K562 (cell line): ENCODE data around the gene KIF20B. TPM values are rescaled to one million over a fixed set of nuclear protein-coding genes. Genes with fewer than 3 reads are reported as not detected.

Experiments
- ATAC-seq: fragments of 200-7000 bp; cut with Tn5 transposase; 3 replicates; pipeline ENCODE4 v1.9.1; 2020; ENCODE audit warnings: moderate library complexity
- BruUV-seq: library from RNA; stranded (reverse); fragments of 400-500 nt; replicated peaks from 2 replicates; lab custom pipeline; 2021; lab: Mats Ljungman, UMichigan
- CTCF ChIA-PET: fragments of 300-600 bp; formaldehyde crosslinking; extraction: SDS; loops from one replicate; lab custom pipeline; 2021; ENCODE audit warnings: low intra/inter-chr PET ratio; lab: Yijun Ruan, JAX
- POLR2A ChIA-PET: fragments of 300-600, 350-650 bp; sonication (Branson Sonifier 250); formaldehyde crosslinking; extraction: SDS; loops from one replicate; lab custom pipeline; 2021; ENCODE audit warnings: antibody characterized with exemption, inconsistent platforms; lab: Yijun Ruan, JAX
- DNase-seq, 4 experiments: peaks; one replicate each; pipeline versions ENCODE4 v3.0.0 to v3.0.0-alpha.2; 2011 to 2018; ENCODE audit warnings: low spot score in 3 of 4, mixed read lengths in 3 of 4; ENCODE audit errors: extremely low read depth in 1 of 4
- FAIRE-seq: peaks from 2 replicates; lab custom pipeline; 2011; peaks lifted over from hg19 to GRCh38; lab: Jason Lieb, UNC
- H2AFZ ChIP-seq: 2 replicates; pipeline ENCODE4 v1.6.0; 2011; ENCODE audit warnings: low read depth, low read length, control low read depth, inconsistent platforms
- H3K27ac ChIP-seq: fragments of 200-600 bp; 3 replicates; pipeline ENCODE4 v1.8.0; 2011; ENCODE audit warnings: low read depth, mild to moderate bottlenecking, control low read depth, inconsistent platforms, low read length, moderate library complexity, mixed read lengths; ENCODE audit errors: extremely low read depth
- H3K27me3 ChIP-seq, 2 experiments: fragments of 300-600 bp in 1 of 2; 2 replicates in 1 of 2; 3 replicates in 1 of 2; pipeline versions ENCODE4 v1.6.0 to v1.8.0; 2011; ENCODE audit warnings: inconsistent platforms in 2 of 2, low read length in 2 of 2, mild to moderate bottlenecking in 1 of 2, mixed read lengths in 1 of 2, moderate library complexity in 1 of 2; ENCODE audit not compliant: control insufficient read depth in 2 of 2, insufficient read depth in 2 of 2
- H3K36me3 ChIP-seq: fragments of 300-600 bp; 3 replicates; pipeline ENCODE4 v1.8.0; 2011; ENCODE audit warnings: mild to moderate bottlenecking, low read length, inconsistent platforms; ENCODE audit not compliant: control insufficient read depth, insufficient read depth
- H3K4me1 ChIP-seq, 2 experiments: fragments of 200-600 bp in 1 of 2; replicated peaks in 1 of 2; 2 replicates in 1 of 2; 3 replicates in 1 of 2; pipeline versions ENCODE4 v1.5.1 to v1.8.0; 2011; ENCODE audit warnings: inconsistent platforms in 2 of 2, low read length in 2 of 2, mild to moderate bottlenecking in 1 of 2, mixed read lengths in 1 of 2, moderate library complexity in 1 of 2; ENCODE audit not compliant: control insufficient read depth in 2 of 2, insufficient read depth in 2 of 2
- H3K4me2 ChIP-seq: 2 replicates; pipeline ENCODE4 v1.6.1; 2011; ENCODE audit warnings: low read length, control low read depth, inconsistent platforms, mixed read lengths; ENCODE audit not compliant: insufficient read depth
- H3K4me3 ChIP-seq: fragments of 200-600 bp; sonication (generic), shearing (Covaris generic); 2 replicates; pipeline ENCODE4 v1.5.1; 2016; ENCODE audit warnings: control low read depth, inconsistent platforms
- H3K79me2 ChIP-seq: fragments of 200-600 bp; 3 replicates; pipeline ENCODE4 v1.8.0; 2011; ENCODE audit warnings: low read length, inconsistent platforms; ENCODE audit not compliant: control insufficient read depth, insufficient read depth
- H3K9ac ChIP-seq, 2 experiments: 2 replicates each; pipeline versions ENCODE4 v1.6.0 to v1.6.1; 2011; ENCODE audit warnings: low read depth in 2 of 2, low read length in 2 of 2, control low read depth in 1 of 2, inconsistent platforms in 1 of 2, mild to moderate bottlenecking in 1 of 2, mixed read lengths in 1 of 2; ENCODE audit not compliant: insufficient read depth in 1 of 2
- H3K9me1 ChIP-seq: one replicate; pipeline ENCODE4 v1.6.0; 2011; ENCODE audit warnings: inconsistent platforms, mild to moderate bottlenecking, low read length, moderate library complexity; ENCODE audit not compliant: control insufficient read depth, insufficient read depth
- H3K9me3 ChIP-seq: replicated peaks from 2 replicates; pipeline ENCODE4 v1.5.1; 2011; ENCODE audit warnings: low read depth, low read length, inconsistent platforms; ENCODE audit not compliant: control insufficient read depth, insufficient read depth
- H4K20me1 ChIP-seq: replicated peaks from 2 replicates; pipeline ENCODE4 v1.6.1; 2011; ENCODE audit warnings: low read length, inconsistent platforms, mixed read lengths; ENCODE audit not compliant: control insufficient read depth, insufficient read depth
- ELF4 ChIP-seq: fragments of 450-650 bp; formaldehyde crosslinking; IDR thresholded peaks from 2 replicates; pipeline ENCODE4 v1.4.0; 2022; ENCODE audit warnings: missing genetic modification characterization
- FIP1L1 ChIP-seq: fragments of 200-400 bp; formaldehyde crosslinking; IDR thresholded peaks from 2 replicates; pipeline ENCODE4 v1.6.1; 2018; ENCODE audit warnings: mild to moderate bottlenecking, low read depth, low read length; ENCODE audit not compliant: poor library complexity, severe bottlenecking
- JUNB ChIP-seq: fragments of 450-650 bp; formaldehyde crosslinking; conservative IDR thresholded peaks from 2 replicates; pipeline ENCODE4 v1.4.0; 2020; ENCODE audit warnings: mild to moderate bottlenecking
- MEIS2 ChIP-seq: fragments of 450-650 bp; IDR thresholded peaks from 2 replicates; pipeline ENCODE4 v1.6.1; 2014; ENCODE audit warnings: mild to moderate bottlenecking; ENCODE audit not compliant: partially characterized antibody
- RUNX1 ChIP-seq: sonication (generic); IDR thresholded peaks from 2 replicates; pipeline ENCODE4 v1.6.1; 2016; ENCODE audit warnings: antibody characterized with exemption, low read depth
- TRIM28 ChIP-seq: fragments of 450-650 bp; IDR thresholded peaks from 2 replicates; pipeline ENCODE4 v1.6.1; 2017
- WGBS: fragments of 100-300 bp; shearing (Covaris generic); methylation state at CpG from one replicate; pipeline ENCODE4 v1.1.6; 2016; ENCODE audit warnings: low coverage, mixed read lengths; ENCODE audit not compliant: insufficient coverage; ENCODE audit errors: missing lambda C conversion rate; 5-methylcytosine and 5-hydroxymethylcytosine counted together
- in situ Hi-C: fragments of 300-500 bp; cut with MboI; formaldehyde crosslinking; loops from 4 replicates; pipeline ENCODE4 v1.15.0; 2018; ENCODE audit warnings: inconsistent platforms, mixed read lengths
- intact Hi-C: fragments of 100-400 bp; cut with micrococcal nuclease; formaldehyde crosslinking; loops from 2 replicates; pipeline ENCODE4 v1.14.2; 2022
- polyA plus RNA-seq, 8 experiments: library from polyadenylated mRNA; depleted of rRNA in 4 of 8; stranded (reverse) in 5 of 8; unstranded in 3 of 8; fragments of >200 nt; fragmentation: Nextera tagmentation in 2 of 8; fragmentation: Illumina TruSeq in 1 of 8; extraction: Ambion mirVana in 2 of 8; extraction: Trizol in 1 of 8; gene quantifications; 2 replicates each; pipeline versions ENCODE4 v1.2.1 to v1.2.3, GENCODE V29; 2011 to 2014; ENCODE audit warnings: inconsistent platforms in 1 of 8, missing spikeins in 1 of 8
- total RNA-seq, 7 experiments: library from RNA; depleted of rRNA in 6 of 7; stranded (reverse); fragments of >200 nt in 6 of 7; fragmentation: Illumina TruSeq in 2 of 7; extraction: Trizol in 2 of 7; gene quantifications; 2 replicates each; pipeline versions ENCODE4 v1.2.1 to v1.2.3, GENCODE V29; 2011 to 2021; ENCODE audit warnings: low replicate concordance in 1 of 7
- TF ChIP-seq, protein P1 (sequence below), 2 experiments: IDR thresholded peaks in 1 of 2; conservative IDR thresholded peaks in 1 of 2; 2 replicates each; pipeline ENCODE4 v1.6.1; 2016; ENCODE audit warnings: low read depth in 2 of 2, mild to moderate bottlenecking in 1 of 2, missing compliant biosample characterization in 1 of 2, missing genetic modification characterization in 1 of 2, moderate library complexity in 1 of 2
- TF ChIP-seq, protein P2 (sequence below): fragments of 450-650 bp; formaldehyde crosslinking; IDR thresholded peaks from 2 replicates; pipeline ENCODE4 v1.4.0; 2022; ENCODE audit warnings: missing genetic modification characterization
- TF ChIP-seq, protein P3 (sequence below): fragments of 250-450 bp; sonication (Bioruptor Pico); IDR thresholded peaks from 2 replicates; pipeline ENCODE4 v1.6.1; 2021; ENCODE audit warnings: mild to moderate bottlenecking
- TF ChIP-seq, protein P4 (sequence below): fragments of 450-650 bp; IDR thresholded peaks from 2 replicates; pipeline ENCODE4 v1.6.1; 2016

The KIF20B gene
- total and polyA plus RNA-seq, 9 of the 15 experiments (the other 6 are each of a cell fraction or from before 2014, with no cell fraction given) = 18.6 to 56.5 (median 32.9) TPM

DNA sequence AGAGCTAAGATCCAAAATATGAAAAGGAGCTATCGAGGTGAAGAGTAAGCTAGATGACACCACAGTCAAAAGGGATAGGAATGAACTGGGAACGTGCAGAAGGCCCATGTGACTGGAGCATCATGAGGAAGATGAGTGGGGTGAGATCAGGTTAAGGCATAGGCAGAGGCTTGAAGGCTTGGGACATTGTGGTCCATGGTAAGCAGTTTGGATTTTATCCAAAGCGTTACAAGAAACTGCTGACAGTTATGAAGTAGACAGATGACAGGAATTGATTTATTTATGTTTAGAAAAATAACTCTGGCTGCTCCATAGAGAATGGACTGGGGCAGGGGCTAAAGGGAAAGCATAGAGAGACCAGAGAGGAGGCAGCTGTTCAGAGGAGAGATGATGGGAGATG lies 38.2 kb upstream of the KIF20B start:
- H3K27me3 ChIP-seq = no peaks in the 10 kb centered on the region
- no TSS peak for BruUV-seq
- ATAC-seq (no peak), DNase-seq (no peak), FAIRE-seq (no peak)
- H2AFZ ChIP-seq = no peak overlapping the region
- H3K36me3 ChIP-seq = no peaks in the 10 kb centered on the region
- WGBS = 3% methylated on average over 3 of the region's 3 CpGs
- no peaks in the 10 kb centered on the region for H3K9me1 ChIP-seq
- H3K9me3 ChIP-seq = no peaks in the 10 kb centered on the region
- TF ChIP-seq, protein P1, sequence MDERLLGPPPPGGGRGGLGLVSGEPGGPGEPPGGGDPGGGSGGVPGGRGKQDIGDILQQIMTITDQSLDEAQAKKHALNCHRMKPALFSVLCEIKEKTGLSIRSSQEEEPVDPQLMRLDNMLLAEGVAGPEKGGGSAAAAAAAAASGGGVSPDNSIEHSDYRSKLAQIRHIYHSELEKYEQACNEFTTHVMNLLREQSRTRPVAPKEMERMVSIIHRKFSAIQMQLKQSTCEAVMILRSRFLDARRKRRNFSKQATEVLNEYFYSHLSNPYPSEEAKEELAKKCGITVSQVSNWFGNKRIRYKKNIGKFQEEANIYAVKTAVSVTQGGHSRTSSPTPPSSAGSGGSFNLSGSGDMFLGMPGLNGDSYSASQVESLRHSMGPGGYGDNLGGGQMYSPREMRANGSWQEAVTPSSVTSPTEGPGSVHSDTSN (CRISPR knock-in tag; IDR thresholded peaks at IDR 0.05; ENCODE audit: low read depth) = no peak
- TF ChIP-seq, protein P1 (tag; conservative IDR thresholded peaks at IDR 0.05; ENCODE audit: low read depth) = peak; percentile 95
- TF ChIP-seq MEIS2 = peak; percentile 81
- TF ChIP-seq, protein P2, sequence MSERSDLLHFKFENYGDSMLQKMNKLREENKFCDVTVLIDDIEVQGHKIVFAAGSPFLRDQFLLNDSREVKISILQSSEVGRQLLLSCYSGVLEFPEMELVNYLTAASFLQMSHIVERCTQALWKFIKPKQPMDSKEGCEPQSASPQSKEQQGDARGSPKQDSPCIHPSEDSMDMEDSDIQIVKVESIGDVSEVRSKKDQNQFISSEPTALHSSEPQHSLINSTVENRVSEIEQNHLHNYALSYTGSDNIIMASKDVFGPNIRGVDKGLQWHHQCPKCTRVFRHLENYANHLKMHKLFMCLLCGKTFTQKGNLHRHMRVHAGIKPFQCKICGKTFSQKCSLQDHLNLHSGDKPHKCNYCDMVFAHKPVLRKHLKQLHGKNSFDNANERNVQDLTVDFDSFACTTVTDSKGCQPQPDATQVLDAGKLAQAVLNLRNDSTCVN (CRISPR knock-in tag) = no peak
- no peak for TF ChIP-seq RUNX1
- no peak for TF ChIP-seq FIP1L1
- TF ChIP-seq TRIM28 = no peak
- TF ChIP-seq, protein P3, sequence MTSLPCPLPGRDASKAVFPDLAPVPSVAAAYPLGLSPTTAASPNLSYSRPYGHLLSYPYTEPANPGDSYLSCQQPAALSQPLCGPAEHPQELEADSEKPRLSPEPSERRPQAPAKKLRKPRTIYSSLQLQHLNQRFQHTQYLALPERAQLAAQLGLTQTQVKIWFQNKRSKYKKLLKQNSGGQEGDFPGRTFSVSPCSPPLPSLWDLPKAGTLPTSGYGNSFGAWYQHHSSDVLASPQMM (CRISPR knock-in tag) = no peak
- TF ChIP-seq, protein P4, sequence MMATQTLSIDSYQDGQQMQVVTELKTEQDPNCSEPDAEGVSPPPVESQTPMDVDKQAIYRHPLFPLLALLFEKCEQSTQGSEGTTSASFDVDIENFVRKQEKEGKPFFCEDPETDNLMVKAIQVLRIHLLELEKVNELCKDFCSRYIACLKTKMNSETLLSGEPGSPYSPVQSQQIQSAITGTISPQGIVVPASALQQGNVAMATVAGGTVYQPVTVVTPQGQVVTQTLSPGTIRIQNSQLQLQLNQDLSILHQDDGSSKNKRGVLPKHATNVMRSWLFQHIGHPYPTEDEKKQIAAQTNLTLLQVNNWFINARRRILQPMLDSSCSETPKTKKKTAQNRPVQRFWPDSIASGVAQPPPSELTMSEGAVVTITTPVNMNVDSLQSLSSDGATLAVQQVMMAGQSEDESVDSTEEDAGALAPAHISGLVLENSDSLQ = peak; percentile 61
- no peak for TF ChIP-seq ELF4
- no peak for TF ChIP-seq JUNB (CRISPR knock-in tag)
- no peak overlapping the region for H3K9ac ChIP-seq
- H3K4me3 ChIP-seq = no peak overlapping the region
- CTCF ChIA-PET = no interaction called here
- POLR2A ChIA-PET = no interaction called here
- H4K20me1 ChIP-seq = no peaks in the 10 kb centered on the region
- in situ Hi-C loops (no loop called here), intact Hi-C loops (no loop called here)
- no peaks in the 10 kb centered on the region for H3K79me2 ChIP-seq
- H3K27ac ChIP-seq = no peak overlapping the region
- no peaks in the 10 kb centered on the region for H3K4me1 ChIP-seq
- no peak overlapping the region for H3K4me2 ChIP-seq
